NCI-H1930 (cell line): ENCODE measurements around the gene RNF208.
"Not testable (repeated sequence)": the region's sequence is repeated elsewhere in the genome, so short reads cannot be mapped to it uniquely, and the experiment has no call there.

Experiments used
- DNase-seq, 2 experiments: peaks; one replicate each; lab custom pipeline; 2025; lab: John Stamatoyannopoulos, UW

RNF208 gene

GRCh38 chr9:137240318-137240840, 18.3 kb upstream of the RNF208 start:
- DNase-seq: peak; percentile 66 to 71

DNA sequence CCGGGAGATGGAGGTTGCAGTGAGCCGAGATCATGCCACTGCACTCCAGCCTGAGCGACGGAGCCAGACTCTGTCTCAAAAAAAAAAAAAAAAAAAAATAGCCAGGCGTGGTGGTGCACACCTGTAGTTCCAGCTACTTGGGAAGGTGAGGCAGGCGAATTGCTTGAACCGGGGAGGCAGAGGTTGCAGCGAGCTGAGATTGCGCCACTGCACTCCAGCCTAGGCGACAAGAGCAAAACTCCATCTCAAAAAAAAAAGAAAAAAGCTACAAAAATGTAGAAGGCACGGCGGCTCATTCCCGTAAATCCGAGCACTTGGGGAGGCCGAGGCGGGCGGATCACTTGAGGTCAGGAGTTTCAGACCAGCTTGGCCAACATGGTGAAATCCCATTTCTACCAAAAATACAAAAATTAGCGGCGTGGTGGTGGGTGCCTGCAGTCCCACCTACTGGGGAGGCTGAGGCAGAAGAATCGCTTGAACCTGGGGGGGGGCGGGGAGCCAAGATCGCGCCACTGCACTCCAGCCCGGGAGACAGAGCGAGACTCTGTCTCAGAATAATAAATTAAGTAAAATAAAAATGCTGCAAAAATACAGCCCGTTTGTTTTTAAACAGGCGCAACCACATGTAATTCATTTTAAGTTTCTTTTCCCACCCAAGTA, 17.6 kb upstream of the RNF208 start:
- not testable (repeated sequence) for DNase-seq

DNA sequence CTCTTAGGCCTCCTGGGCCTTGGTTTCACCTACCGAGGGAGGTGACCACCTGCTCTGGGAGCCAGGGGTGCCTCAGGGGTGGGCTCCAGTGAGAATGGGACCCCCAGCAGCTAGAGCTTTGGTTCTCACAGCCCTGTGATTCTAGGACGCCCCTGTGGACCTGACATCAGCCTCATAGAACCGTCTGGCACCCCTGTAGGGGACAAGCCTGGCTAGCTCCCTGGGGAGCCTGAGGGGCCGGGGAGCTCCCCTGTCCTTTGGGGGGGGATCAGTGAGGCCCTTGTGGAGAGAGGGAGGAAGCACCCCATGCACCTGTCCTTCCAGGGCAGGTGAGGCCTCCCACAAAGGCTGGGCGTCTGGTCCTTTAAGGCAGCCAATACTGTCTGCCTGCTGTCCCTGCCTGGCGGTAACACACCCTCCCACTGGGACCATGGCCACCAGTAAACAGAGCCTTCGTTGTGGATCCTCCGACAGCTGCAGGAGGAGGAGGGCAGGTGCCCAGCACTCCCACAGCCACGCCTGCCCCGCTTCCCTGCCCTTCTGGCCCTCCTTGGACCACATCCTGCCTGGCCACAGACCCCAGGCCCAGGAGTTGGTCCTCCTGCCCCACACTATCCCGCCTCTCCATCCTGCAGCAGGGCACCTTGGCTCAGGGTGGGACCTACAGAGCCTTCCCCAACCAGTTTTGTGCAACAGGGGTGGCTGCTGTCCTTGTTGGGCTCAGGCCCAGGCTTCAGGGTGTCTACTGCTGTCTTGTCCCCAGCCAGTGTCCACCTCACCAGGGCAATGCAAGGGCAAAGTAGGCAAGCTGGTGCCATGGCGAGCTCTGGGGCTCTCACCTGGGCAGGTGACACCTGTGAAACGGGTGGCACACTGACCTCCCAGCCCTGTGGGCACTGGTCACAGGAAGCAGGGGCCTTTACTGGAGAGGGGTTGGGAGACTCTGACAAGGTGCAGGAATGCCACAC, 16.0 kb upstream of the RNF208 start:
- peak; percentile 30 to 31 for DNase-seq

DNA sequence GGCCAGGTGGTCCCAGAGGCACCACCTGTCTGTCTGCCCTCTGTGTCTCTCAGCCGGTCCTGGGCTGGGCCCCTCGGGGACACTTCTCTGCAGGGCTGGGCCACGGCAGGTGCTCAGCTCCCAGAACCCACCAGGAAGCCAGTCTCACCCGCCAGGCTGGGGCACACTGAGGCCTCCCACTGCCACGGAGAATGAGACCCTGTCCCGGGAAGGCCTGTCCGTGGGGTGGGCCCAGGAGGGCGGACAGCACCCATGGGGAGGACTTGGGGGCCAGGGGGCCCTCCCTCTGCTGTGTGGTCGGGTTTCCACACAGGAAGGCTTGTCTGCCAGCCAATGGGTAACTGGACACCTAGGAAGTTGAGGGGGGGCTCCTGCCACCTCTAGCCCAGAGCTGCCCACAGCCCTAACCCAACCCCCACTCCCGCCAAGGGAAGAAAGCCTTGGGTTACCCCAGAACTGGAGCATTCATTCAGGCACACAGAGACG, 14.9 kb upstream of the RNF208 start:
- no peak for DNase-seq

- peak; percentile 82 to 91 for DNase-seq
Observed at GRCh38 chr9:137236238-137236935, 14.3 kb upstream of the RNF208 start.

DNA sequence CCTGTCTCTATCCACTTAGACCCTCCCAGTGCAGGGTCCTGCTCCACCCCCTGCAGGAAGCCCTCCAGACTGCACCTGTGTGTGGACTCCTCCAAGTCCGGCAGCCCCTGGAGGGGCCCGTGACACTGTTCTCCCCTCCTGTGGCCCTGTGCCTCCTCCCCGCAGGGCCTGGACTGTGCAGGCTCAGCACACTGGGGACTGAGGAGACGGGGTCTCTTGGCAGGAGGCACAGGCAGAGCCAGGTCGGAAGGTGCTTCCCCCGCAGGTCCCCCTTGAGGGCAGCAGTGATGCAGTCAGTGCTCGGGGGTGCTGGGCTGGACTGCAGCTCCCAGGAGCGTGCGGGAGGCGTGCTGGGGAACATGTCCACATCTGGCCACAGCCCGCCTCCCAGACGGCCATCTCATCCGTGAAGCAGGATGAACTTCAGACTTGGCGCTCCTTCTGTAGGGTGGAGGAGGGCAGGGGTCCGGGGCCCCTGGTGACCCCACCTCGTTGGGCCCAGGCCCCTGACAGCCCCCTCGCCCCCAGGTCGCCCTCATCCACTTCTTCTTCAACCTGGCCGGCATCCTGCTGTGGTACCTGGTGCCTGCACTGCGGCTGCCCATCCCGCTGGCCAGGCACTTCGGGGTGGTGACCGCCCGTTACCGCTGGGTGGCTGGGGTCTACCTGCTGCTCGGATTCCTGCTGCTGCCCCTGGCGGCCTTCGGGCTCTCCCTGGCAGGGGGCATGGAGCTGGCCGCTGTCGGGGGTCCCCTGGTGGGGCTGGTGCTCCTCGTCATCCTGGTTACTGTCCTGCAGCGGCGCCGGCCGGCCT, 13.6 kb upstream of the RNF208 start:
- no peak for DNase-seq

DNA sequence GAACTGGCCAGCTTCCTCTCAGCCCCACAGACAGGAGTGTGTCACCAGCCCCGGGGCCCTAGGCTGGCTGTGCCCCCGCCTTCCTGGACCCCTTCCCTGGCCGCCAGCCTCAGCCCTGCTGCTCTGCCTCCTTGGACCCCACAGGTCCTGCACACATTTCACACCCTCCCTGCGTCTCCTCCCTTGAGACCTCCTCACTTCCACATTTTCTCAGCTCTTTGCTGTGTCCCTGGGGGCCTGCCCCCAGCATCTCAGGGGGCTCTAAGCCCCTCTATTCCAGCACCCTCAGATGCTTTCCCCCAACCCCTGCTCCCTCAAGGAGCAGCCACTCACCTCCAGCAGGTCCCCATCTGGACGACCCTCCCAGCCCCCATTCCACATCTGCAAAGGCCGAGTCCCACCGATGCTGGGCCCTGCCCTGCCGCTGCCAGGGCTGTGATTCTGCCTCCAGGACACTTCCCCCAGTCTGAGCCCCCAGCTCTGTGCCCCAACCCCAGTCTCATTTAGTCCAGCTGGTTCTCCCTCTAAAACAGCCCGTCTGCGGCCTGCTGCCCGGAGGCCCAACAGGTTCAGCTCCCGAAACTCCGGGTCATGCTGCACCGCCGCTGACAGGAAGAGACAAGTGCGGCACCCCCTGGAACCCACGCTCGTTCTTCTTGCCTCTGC, 12.9 kb upstream of the RNF208 start:
- DNase-seq: no peak

- no peak for DNase-seq
Observed at GRCh38 chr9:137234055-137234697, 12.1 kb upstream of the RNF208 start.

DNA sequence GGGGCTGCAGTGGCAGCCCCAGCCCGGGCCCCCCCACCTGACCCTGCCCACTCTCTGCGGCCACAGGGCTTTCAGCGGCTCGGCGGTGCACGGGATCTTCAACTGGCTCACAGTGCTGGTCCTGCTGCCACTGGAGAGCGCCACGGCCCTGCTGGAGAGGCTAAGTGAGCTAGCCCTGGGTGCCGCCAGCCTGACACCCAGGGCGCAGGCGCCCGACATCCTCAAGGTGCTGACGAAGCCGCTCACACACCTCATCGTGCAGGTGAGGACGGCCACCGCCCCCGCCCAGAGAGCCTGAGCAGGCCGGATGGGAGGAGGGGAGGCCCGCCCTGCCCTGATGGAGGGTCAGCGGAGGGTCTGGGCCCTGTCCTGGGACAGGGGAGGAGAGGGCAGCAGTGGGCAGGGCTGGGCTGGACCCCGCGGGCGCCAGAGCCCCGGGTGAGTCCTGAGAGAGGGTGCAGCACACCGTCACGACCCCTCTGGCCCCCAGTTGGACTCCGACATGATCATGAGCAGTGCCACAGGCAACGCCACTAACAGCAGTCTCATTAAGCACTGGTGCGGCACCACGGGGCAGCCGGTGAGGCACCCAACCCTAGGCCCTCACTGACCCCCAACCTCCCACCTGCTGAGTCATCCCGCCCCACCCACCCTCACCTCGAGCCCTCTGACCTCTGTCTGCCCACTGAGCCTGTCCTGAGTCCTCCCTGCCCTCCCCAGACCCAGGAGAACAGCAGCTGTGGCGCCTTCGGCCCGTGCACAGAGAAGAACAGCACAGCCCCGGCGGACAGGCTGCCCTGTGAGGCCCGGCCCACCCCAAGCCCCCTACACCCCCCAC, 11.3 kb upstream of the RNF208 start:
- no peak for DNase-seq

GRCh38 chr9:137232510-137232909, 10.5 kb upstream of the RNF208 start:
- DNase-seq: no peak

DNA sequence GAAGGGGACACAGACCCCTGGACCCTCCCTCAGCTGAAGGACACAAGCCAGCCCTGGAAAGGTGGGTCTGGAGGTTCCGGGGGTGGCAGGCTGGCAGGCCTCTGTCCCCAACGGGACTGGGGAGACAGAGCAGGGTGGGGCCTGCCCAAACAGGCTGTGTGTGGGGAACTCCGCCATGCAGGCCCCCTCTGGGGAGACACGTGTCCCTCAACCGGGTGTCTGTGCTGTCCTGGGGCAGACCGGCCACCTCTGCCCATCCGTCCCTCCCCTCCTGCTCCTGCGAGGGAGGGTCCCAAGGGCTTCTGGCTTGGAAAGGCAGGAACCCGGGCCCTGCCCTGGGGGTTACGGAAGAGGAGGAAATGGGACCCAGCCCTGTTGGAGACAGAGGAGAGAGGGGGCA, 10.1 kb upstream of the RNF208 start:
- DNase-seq: no peak

DNA sequence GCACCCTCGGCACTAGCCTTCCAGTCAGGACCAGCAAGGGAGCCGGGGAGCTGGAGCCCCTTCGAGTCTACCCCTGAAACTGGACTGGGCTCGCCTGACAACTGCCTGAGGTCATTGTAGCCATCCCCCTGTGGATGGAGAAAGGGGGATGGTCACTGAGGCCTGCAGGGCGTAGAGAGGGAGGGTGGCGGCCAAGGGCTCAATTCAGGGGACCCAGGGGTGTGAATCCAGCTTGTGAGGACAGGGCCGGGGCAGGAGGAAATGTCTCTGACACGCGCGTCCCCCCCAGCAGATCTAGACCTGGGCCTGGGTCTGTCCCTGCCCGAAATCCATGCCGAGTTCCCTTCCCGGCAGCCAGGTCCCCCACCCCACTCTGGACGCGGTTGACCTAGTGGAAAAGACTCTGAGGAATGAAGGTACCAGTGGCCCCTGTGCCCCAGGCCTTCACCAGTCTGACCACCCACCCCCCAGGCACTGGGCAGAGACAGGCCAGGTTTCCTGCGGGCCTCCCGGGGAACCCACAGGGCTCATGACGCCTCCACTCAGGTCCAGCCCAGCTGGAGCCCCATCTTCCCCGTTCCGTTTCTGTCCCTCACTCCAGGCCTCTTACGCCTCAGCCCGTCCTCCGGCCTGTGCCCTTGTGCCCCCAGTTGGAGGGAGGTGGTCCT, 9.5 kb upstream of the RNF208 start:
- DNase-seq: no peak

- DNase-seq: no peak
Observed at GRCh38 chr9:137230705-137231371, 8.8 kb upstream of the RNF208 start, which contains the start of gene SLC34A3. TSS of gene SLC34A3 (plus strand) at chr9:137230901. CDS start at chr9:137231703, 802 bp downstream.

- DNase-seq: no peak
Observed at GRCh38 chr9:137229903-137230704, 8.1 kb upstream of the RNF208 start.

DNA sequence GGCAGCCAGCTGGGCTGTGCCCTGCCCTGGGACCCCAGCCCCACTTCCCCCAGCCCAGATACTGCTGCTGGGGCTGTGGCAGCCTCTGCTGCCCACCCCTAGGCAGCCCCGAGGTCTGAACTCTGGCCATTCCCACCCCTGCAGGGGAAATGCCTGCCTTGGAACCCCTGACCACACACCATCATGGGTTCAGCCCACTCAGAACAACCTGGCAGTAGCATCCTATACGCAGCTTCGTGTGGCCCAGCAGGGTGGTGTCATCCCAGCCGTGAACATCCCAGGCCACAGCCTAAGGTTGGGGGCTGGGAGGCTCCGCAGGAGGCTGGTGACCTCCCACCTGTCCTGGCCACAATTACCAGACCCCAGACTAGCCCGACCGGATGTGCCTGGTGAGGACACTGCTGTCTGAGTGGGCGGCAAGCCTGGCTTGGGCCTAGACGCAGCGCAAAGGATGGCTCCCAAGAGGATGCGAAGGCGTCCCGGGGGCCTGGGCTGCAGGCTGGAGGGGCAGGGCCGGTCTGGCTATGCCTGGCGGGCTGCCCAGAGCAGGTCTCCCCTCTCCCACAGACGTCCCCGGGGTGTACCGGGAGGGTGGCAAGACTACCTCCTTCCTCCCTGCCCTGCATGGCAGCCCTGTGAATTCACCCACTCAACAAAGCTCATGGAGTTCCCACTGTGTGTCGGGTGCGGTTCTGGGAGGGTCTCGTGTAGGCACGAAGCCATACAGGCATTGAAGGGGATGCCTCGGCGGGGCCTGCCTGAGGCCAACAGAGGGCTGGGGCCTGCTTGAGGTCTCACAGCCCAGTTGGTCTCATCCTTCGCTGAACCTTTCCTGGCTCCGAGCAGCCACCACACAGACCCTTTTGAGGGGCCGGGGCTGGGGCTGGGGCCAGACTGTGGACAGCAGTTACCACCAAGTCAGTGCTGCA, 7.2 kb upstream of the RNF208 start:
- DNase-seq: no peak

DNA sequence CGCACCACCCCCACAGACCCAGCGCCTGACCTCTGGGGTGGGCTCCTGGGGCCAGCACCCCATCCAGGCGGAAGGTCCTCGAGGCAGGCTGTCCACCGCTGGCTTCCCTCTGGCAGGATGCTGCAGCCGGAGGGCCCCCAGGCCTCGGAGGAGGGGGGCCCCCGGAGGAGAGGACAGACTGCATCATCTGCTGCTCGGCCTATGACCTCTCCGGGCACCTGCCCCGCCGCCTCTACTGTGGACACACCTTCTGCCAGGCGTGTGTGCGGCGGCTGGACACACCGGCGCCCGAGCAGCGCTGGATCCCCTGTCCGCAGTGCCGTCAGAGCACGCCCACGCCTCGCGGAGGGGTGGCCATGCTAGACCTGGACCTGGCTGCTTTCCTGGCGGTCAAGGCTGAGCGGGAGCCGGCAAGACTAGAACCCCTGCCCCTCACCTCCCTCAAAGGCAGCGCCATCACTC, 6.5 kb upstream of the RNF208 start:
- no peak for DNase-seq
